ENCODE data around the gene SLN.

SLN gene

DNA sequence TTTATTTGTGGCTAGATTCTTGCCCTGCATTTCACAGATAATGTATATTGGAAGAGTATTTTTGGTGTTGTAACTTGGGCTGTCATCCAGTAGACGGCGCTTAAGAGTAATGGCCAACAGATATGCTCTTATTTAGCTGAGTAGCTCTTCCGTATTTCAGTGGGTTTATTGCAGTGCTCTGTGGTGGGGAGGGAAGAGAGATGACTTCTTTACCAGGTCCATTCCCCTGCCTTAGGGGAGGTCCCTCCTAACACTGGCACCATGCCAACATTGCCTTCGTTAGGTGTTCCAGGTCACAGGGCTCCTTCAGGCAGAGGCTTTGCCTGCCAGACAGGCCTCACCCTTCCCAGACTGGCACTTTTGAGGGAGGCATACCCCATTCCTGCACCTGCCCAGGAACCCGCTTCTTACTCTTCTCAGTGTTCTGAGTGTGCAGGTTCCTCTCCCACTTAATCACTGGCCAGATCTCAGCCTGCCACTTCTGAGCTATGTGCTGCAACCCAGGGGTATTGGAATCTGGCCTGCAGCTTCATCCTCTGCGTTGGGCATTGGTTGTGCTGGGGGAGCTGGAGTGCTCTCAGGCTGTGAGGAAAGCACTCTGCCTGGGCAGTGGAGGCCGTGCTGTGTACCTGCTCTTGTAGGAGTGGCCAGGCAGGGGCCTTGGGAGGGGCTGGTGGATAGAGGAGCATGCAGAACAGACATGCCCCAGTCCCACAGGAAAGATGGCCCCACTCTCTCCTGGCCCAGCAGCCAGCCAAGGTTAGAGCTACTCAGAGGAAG is 29.4 kb upstream of the SLN start:
- Histone ChIP-seq H3K36me3 (ENCODE audit: control insufficient read depth in 2 of 2, insufficient read depth in 1 of 2, low read length in 2 of 2) (no peaks in the 10 kb centered on the region), H3K27ac (ENCODE audit: extremely low read depth, low read depth, low read length) (no peak overlapping the region), H3K4me1 (ENCODE audit: control insufficient read depth, insufficient read depth, low read length) (no peaks in the 10 kb centered on the region), H3K9me3 (ENCODE audit: control insufficient read depth, insufficient read depth, low read depth, low read length) (no peaks in the 10 kb centered on the region), H3K4me3 (ENCODE audit: low read depth, low read length) (no peak overlapping the region)
- TF ChIP-seq ZFP41 (tag by site-specific recombination; IDR thresholded peaks at IDR 0.05; ENCODE audit: borderline replicate concordance) (no peak), ZNF654 (tag by site-specific recombination; IDR thresholded peaks at IDR 0.05; ENCODE audit: low read depth) (peak; percentile 20)
- TF ChIP-seq, protein P1, sequence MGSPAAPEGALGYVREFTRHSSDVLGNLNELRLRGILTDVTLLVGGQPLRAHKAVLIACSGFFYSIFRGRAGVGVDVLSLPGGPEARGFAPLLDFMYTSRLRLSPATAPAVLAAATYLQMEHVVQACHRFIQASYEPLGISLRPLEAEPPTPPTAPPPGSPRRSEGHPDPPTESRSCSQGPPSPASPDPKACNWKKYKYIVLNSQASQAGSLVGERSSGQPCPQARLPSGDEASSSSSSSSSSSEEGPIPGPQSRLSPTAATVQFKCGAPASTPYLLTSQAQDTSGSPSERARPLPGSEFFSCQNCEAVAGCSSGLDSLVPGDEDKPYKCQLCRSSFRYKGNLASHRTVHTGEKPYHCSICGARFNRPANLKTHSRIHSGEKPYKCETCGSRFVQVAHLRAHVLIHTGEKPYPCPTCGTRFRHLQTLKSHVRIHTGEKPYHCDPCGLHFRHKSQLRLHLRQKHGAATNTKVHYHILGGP (tag by site-specific recombination; IDR thresholded peaks at IDR 0.05) = 0 out of 2 replicates have a peak, but pooled peaks have one; percentile 10
- CTCF ChIA-PET = interaction anchor here (0.5 to 4.2 kb wide), 31 partner anchors 10 to 912 kb away, joined by 3 to 27 read pairs (median 4); partner anchors contain the start of genes CUL5 and SLN
- POLR2A ChIA-PET = no interaction called here

DNA sequence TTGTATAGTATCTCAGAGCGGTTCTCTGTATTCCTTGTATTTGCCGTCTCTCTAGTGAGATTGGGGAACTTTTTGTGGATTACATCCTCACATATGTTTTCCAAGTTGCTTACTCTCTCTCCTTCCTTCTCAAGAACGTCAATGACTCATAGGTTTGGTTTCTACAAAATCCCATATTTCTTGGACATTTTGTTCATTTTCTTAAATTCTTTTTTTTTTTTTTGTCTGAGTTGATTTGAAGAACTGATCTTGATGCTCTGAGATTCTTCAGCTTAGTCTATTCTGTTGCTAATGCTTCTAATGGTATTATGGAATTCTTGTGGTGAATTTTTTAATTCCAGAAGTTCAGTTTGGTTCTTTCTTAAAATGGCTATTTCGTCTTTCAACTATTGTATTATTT is 28.4 kb upstream of the SLN start:
- Histone ChIP-seq H3K36me3 (ENCODE audit: control insufficient read depth in 2 of 2, insufficient read depth in 1 of 2, low read length in 2 of 2) (no peaks in the 10 kb centered on the region), H3K4me1 (ENCODE audit: control insufficient read depth, insufficient read depth, low read length) (no peaks in the 10 kb centered on the region), H3K9me3 (ENCODE audit: control insufficient read depth, insufficient read depth, low read depth, low read length) (no peaks in the 10 kb centered on the region), H3K27ac (ENCODE audit: extremely low read depth, low read depth, low read length) (no peak overlapping the region), H3K4me3 (ENCODE audit: low read depth, low read length) (no peak overlapping the region)
- TF ChIP-seq, protein P2, sequence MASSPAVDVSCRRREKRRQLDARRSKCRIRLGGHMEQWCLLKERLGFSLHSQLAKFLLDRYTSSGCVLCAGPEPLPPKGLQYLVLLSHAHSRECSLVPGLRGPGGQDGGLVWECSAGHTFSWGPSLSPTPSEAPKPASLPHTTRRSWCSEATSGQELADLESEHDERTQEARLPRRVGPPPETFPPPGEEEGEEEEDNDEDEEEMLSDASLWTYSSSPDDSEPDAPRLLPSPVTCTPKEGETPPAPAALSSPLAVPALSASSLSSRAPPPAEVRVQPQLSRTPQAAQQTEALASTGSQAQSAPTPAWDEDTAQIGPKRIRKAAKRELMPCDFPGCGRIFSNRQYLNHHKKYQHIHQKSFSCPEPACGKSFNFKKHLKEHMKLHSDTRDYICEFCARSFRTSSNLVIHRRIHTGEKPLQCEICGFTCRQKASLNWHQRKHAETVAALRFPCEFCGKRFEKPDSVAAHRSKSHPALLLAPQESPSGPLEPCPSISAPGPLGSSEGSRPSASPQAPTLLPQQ (tag by site-specific recombination; IDR thresholded peaks at IDR 0.05) = no peak
- TF ChIP-seq YY2 (tag by site-specific recombination; IDR thresholded peaks at IDR 0.05) (no peak), ZNF768 (tag by site-specific recombination; IDR thresholded peaks at IDR 0.05) (no peak), HOXD13 (CRISPR knock-in tag; IDR thresholded peaks at IDR 0.05; ENCODE audit: borderline replicate concordance) (no peak), KLF7 (tag by site-specific recombination; IDR thresholded peaks at IDR 0.05; ENCODE audit: borderline replicate concordance) (no peak)
- TF ChIP-seq, protein P3, sequence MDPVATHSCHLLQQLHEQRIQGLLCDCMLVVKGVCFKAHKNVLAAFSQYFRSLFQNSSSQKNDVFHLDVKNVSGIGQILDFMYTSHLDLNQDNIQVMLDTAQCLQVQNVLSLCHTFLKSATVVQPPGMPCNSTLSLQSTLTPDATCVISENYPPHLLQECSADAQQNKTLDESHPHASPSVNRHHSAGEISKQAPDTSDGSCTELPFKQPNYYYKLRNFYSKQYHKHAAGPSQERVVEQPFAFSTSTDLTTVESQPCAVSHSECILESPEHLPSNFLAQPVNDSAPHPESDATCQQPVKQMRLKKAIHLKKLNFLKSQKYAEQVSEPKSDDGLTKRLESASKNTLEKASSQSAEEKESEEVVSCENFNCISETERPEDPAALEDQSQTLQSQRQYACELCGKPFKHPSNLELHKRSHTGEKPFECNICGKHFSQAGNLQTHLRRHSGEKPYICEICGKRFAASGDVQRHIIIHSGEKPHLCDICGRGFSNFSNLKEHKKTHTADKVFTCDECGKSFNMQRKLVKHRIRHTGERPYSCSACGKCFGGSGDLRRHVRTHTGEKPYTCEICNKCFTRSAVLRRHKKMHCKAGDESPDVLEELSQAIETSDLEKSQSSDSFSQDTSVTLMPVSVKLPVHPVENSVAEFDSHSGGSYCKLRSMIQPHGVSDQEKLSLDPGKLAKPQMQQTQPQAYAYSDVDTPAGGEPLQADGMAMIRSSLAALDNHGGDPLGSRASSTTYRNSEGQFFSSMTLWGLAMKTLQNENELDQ (tag by site-specific recombination; IDR thresholded peaks at IDR 0.05; ENCODE audit: low read depth) = no peak
- ChIA-PET CTCF (interaction anchor here (0.5 to 4.2 kb wide), 21 partner anchors 8 to 382 kb away, joined by 3 to 27 read pairs (median 4); partner anchors contain the start of gene SLN), POLR2A (no interaction called here)

DNA sequence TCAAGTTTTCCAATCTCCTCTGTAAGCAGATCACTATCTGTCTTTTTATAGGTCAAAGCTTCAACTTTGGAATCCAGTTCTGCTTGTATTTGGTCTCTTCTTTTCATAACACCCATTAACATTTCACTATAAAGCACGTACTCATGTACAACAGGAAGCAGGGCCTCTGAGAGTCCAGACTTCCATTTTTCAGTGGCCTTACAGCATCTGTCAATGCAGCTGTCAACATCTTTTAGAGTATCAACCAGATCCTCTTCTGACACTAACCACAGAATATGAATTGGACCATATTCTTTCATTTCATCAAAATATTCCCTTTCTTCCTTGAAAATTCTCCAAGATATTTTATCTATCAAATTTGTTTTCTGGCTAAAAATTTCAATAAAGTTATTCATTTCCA is 24.7 kb upstream of the SLN start:
- no peak overlapping the region for H3K27ac ChIP-seq (ENCODE audit: extremely low read depth, low read depth, low read length)
- CTCF ChIA-PET = interaction anchor here (1.1 kb wide), 1 partner anchor 160 kb away, joined by 3 read pairs; no protein-coding TSS in a partner anchor
- no peaks in the 10 kb centered on the region for H3K9me3 ChIP-seq (ENCODE audit: control insufficient read depth, insufficient read depth, low read depth, low read length)
- H3K4me3 ChIP-seq (ENCODE audit: low read depth, low read length) = no peak overlapping the region
- H3K4me1 ChIP-seq (ENCODE audit: control insufficient read depth, insufficient read depth, low read length) = no peaks in the 10 kb centered on the region
- H3K36me3 ChIP-seq (ENCODE audit: control insufficient read depth in 2 of 2, insufficient read depth in 1 of 2, low read length in 2 of 2) = no peaks in the 10 kb centered on the region
- POLR2A ChIA-PET = no interaction called here
- no peak for TF ChIP-seq GFI1B (tag by site-specific recombination; IDR thresholded peaks at IDR 0.05)
- no peak for TF ChIP-seq ZNF23 (tag by site-specific recombination; IDR thresholded peaks at IDR 0.05; ENCODE audit: borderline replicate concordance)
- TF ChIP-seq GLI4 (tag by site-specific recombination; IDR thresholded peaks at IDR 0.05) = no peak
- TF ChIP-seq ZNF747 (tag by site-specific recombination; IDR thresholded peaks at IDR 0.05) = no peak
- TF ChIP-seq ZNF560 (tag by site-specific recombination; IDR thresholded peaks at IDR 0.05; ENCODE audit: borderline replicate concordance) = no peak
- no peak for TF ChIP-seq ZNF157 (tag by site-specific recombination; IDR thresholded peaks at IDR 0.05)
- TF ChIP-seq ZNF549 (tag by site-specific recombination; IDR thresholded peaks at IDR 0.05) = no peak
- no peak for TF ChIP-seq ZNF248 (tag by site-specific recombination; IDR thresholded peaks at IDR 0.05)
- TF ChIP-seq, protein P4, sequence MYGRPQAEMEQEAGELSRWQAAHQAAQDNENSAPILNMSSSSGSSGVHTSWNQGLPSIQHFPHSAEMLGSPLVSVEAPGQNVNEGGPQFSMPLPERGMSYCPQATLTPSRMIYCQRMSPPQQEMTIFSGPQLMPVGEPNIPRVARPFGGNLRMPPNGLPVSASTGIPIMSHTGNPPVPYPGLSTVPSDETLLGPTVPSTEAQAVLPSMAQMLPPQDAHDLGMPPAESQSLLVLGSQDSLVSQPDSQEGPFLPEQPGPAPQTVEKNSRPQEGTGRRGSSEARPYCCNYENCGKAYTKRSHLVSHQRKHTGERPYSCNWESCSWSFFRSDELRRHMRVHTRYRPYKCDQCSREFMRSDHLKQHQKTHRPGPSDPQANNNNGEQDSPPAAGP (tag by site-specific recombination; IDR thresholded peaks at IDR 0.05) = no peak
- no peak for TF ChIP-seq ZNF274 (IDR thresholded peaks at IDR 0.05; ENCODE audit: low read length)
- TF ChIP-seq ZNF274 (tag by site-specific recombination; IDR thresholded peaks at IDR 0.05; ENCODE audit: borderline replicate concordance) = no peak
- no peak for TF ChIP-seq ZNF48 (tag by site-specific recombination; IDR thresholded peaks at IDR 0.05)
- TF ChIP-seq ZNF223 (tag by site-specific recombination; IDR thresholded peaks at IDR 0.05) = no peak

Data from HEK293 (cell line).